PC-9 (cell line): ENCODE measurements around the gene ATP1A1. TPM values are rescaled to one million over a fixed set of nuclear protein-coding genes. Genes with fewer than 3 reads are reported as not detected.

ENCODE experiments used
- BruUV-seq: library from RNA; stranded (reverse); fragments of 400-500 nt; replicated peaks from 2 replicates; lab custom pipeline; 2021; lab: Mats Ljungman, UMichigan
- CTCF ChIA-PET: fragments of 300-600 bp; sonication (Branson Sonifier 250); formaldehyde crosslinking; loops from one replicate; lab custom pipeline; 2022; ENCODE audit warnings: antibody characterized with exemption; lab: Charles Lee
- POLR2A ChIA-PET: fragments of 300-600 bp; sonication (Branson Sonifier 250); formaldehyde crosslinking; loops from one replicate; lab custom pipeline; 2022; ENCODE audit warnings: antibody characterized with exemption; ENCODE audit not compliant: unreplicated experiment; lab: Charles Lee
- DNase-seq, 2 experiments: peaks; one replicate each; pipeline versions ENCODE4 v3.0.0 to v3.0.0-alpha.2; 2015 to 2022; ENCODE audit warnings: mixed read lengths in 1 of 2
- H2AFZ ChIP-seq: fragments of 200-600 bp; sonication (generic); 2 replicates; pipeline ENCODE4 v1.8.1; 2017; ENCODE audit warnings: antibody characterized with exemption
- H3F3A ChIP-seq: fragments of 200-600 bp; sonication (generic); 2 replicates; pipeline ENCODE4 v1.8.1; 2017; ENCODE audit warnings: antibody characterized with exemption, mild to moderate bottlenecking, low read depth; ENCODE audit not compliant: insufficient read depth
- H3K27ac ChIP-seq: fragments of 200-600 bp; sonication (generic); 2 replicates; pipeline ENCODE4 v1.6.1; 2016; ENCODE audit warnings: mixed run types
- H3K27me3 ChIP-seq: fragments of 200-600 bp; sonication (generic); 2 replicates; pipeline ENCODE4 v1.6.1; 2016; ENCODE audit warnings: low read depth, mixed run types; ENCODE audit not compliant: insufficient read depth
- H3K36me3 ChIP-seq: fragments of 200-600 bp; sonication (generic); 2 replicates; pipeline ENCODE4 v1.6.1; 2016; ENCODE audit warnings: low read depth, mixed run types
- H3K4me1 ChIP-seq: fragments of 200-600 bp; sonication (generic); replicated peaks from 2 replicates; pipeline ENCODE4 v1.6.1; 2016; ENCODE audit warnings: mixed run types; ENCODE audit not compliant: insufficient read depth
- H3K4me2 ChIP-seq: fragments of 200-600 bp; sonication (generic); 2 replicates; pipeline ENCODE4 v1.6.1; 2017; ENCODE audit warnings: mixed run types
- H3K4me3 ChIP-seq: fragments of 200-600 bp; sonication (generic); 2 replicates; pipeline ENCODE4 v1.6.1; 2016; ENCODE audit warnings: mixed run types
- H3K79me2 ChIP-seq: fragments of 200-600 bp; sonication (generic); 2 replicates; pipeline ENCODE4 v1.6.1; 2017; ENCODE audit warnings: low read depth, mixed run types
- H3K9me2 ChIP-seq: fragments of 200-600 bp; sonication (generic); 2 replicates; pipeline ENCODE4 v1.8.1; 2017; ENCODE audit warnings: mild to moderate bottlenecking; ENCODE audit not compliant: insufficient read depth
- H3K9me3 ChIP-seq: fragments of 200-600 bp; sonication (generic); 2 replicates; pipeline ENCODE4 v1.8.1; 2016; ENCODE audit warnings: low read depth; ENCODE audit not compliant: insufficient read depth
- H4K20me1 ChIP-seq: fragments of 200-600 bp; sonication (generic); 2 replicates; pipeline ENCODE4 v1.8.1; 2017; ENCODE audit not compliant: insufficient read depth
- CTCF ChIP-seq: fragments of 200-600 bp; sonication (generic); conservative IDR thresholded peaks from 2 replicates; pipeline ENCODE4 v1.6.1; 2017; ENCODE audit warnings: mixed run types, antibody characterized with exemption, mild to moderate bottlenecking, moderate library complexity
- EZH2 ChIP-seq: fragments of 200-600 bp; sonication (generic); IDR thresholded peaks from 2 replicates; pipeline ENCODE4 v1.8.0; 2017; ENCODE audit warnings: antibody characterized with exemption, low read depth
- intact Hi-C: fragments of 100-400 bp; cut with micrococcal nuclease; formaldehyde crosslinking; loops from one replicate; pipeline ENCODE4 v1.10.0; 2022; ENCODE audit not compliant: unreplicated experiment
- total RNA-seq: library from RNA; stranded (reverse); gene quantifications from 2 replicates; pipeline ENCODE4 v1.2.3, GENCODE V29; 2021

Gene ATP1A1
- total RNA-seq, 1 experiment from 2014 or later = 399 TPM

GRCh38 chr1:116335850-116336624 is 37.0 kb upstream of the ATP1A1 start:
- intact Hi-C loops = no loop called here
- Histone ChIP-seq H3K27ac (no peak overlapping the region), H3K79me2 (no peaks in the 10 kb centered on the region), H3K9me3 (no peaks in the 10 kb centered on the region), H3F3A (peaks cover 35% of the 10 kb centered on the region), H3K4me3 (no peak overlapping the region), H3K4me1 (peaks cover 60% of the 10 kb centered on the region), H3K27me3 (no peaks in the 10 kb centered on the region), H3K9me2 (no peaks in the 10 kb centered on the region), H2AFZ (no peak overlapping the region), H3K4me2 (no peak overlapping the region), H4K20me1 (no peaks in the 10 kb centered on the region), H3K36me3 (no peaks in the 10 kb centered on the region)
- no peak for TF ChIP-seq CTCF
- no peak for TF ChIP-seq EZH2
- no peak for DNase-seq
- POLR2A ChIA-PET = interaction anchor here (0.7 kb wide), 1 partner anchor 40 kb away, joined by 4 read pairs; no protein-coding TSS in a partner anchor
- BruUV-seq = no TSS peak
- CTCF ChIA-PET = no interaction called here

- peaks cover 31% of the 10 kb centered on the region for H3F3A ChIP-seq
- H3K79me2 ChIP-seq = no peaks in the 10 kb centered on the region
- no peaks in the 10 kb centered on the region for H3K27me3 ChIP-seq
- no peak overlapping the region for H3K27ac ChIP-seq
- peaks cover 59% of the 10 kb centered on the region for H3K4me1 ChIP-seq
- no peaks in the 10 kb centered on the region for H3K9me2 ChIP-seq
- BruUV-seq = no TSS peak
- ChIA-PET POLR2A (no interaction called here), CTCF (no interaction called here)
- H3K4me2 ChIP-seq = no peak overlapping the region
- H3K9me3 ChIP-seq = no peaks in the 10 kb centered on the region
- intact Hi-C loops = no loop called here
- no peak for DNase-seq
- H2AFZ ChIP-seq = no peak overlapping the region
- H3K36me3 ChIP-seq = no peaks in the 10 kb centered on the region
- H4K20me1 ChIP-seq = no peaks in the 10 kb centered on the region
- H3K4me3 ChIP-seq = no peak overlapping the region
- TF ChIP-seq CTCF (no peak), EZH2 (no peak)
These were observed 35.6 kb upstream of the ATP1A1 start for GRCh38 chr1:116337398-116337797.

GRCh38 chr1:116338400-116338799 is 34.6 kb upstream of the ATP1A1 start:
- Histone ChIP-seq H3K4me1 (peaks cover 49% of the 10 kb centered on the region), H3K9me3 (no peaks in the 10 kb centered on the region), H3K9me2 (no peaks in the 10 kb centered on the region), H3K4me2 (no peak overlapping the region), H3K36me3 (no peaks in the 10 kb centered on the region), H2AFZ (no peak overlapping the region), H4K20me1 (no peaks in the 10 kb centered on the region), H3K27me3 (no peaks in the 10 kb centered on the region), H3K4me3 (no peak overlapping the region), H3K79me2 (no peaks in the 10 kb centered on the region), H3F3A (peaks cover 31% of the 10 kb centered on the region), H3K27ac (no peak overlapping the region)
- intact Hi-C loops = no loop called here
- CTCF ChIA-PET = no interaction called here
- BruUV-seq = no TSS peak
- no peak for DNase-seq
- POLR2A ChIA-PET = no interaction called here
- TF ChIP-seq CTCF (no peak), EZH2 (no peak)
